HG02981 (cell line): ENCODE results near the gene ZC3H4.
"Not testable (repeated sequence)": the region's sequence is repeated elsewhere in the genome, so short reads cannot be mapped to it uniquely, and the experiment has no call there.

Experiments used
- ATAC-seq: cut with Tn5 transposase; IDR thresholded peaks from one replicate; pipeline ENCODE4 v1.9.1; 2021; ENCODE audit warnings: mild to moderate bottlenecking, moderate library complexity; ENCODE audit not compliant: unreplicated experiment

ZC3H4 gene

DNA sequence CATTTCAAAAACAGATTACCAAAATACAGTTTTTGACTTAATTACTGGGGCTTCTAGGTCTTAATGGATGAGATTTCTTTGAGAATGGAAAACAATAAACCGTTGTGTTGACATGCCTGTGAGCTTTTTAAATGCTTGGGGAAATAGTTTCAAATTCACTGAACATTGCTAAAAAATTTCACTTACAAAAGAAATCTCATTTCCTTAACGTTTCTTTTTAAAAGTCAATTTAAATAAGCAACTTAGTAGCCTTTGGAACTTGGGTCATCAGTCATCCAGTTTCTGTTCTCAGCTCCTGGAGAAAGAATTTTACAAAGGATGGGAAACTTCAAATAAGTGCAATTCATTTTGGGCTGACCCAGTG is 4.4 kb downstream of the ZC3H4 start:
- ATAC-seq: no peak

DNA sequence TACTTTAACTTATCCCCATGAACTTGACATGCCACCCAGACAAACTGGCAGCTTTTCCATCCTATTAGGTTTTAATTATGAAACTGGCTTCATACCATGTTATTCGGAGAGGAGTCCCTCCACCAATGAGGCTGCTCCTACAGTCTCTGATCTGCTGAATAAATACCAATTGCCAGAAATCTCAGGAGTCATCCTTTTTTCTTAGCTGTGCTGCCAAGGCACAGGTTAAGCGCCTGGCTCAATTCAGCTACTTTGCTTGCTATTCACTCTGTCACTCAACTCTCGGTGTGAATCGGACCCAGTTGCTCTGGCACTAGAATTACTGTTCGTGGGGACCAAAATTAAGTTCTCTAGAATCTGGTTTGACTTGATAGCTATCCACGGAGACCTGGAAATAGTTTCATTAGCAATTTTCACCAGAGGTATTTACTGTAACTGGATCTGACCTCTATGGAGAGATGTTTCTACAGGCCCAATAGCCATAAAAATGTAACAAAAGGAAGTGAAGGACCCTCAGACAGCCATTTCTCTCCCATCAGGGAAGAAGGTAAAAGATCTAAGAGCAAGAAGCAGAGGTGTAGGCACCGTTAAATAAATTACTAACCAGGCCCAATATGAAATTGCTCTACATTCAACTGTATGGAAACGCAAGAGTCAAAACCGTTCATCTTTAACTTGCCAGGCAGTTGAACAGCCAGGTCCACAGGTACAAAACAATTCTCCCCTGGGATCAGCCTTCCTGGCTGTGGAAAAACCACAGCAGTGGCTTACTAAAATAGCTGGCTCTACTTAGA is 5.4 kb downstream of the ZC3H4 start:
- no peak for ATAC-seq

DNA sequence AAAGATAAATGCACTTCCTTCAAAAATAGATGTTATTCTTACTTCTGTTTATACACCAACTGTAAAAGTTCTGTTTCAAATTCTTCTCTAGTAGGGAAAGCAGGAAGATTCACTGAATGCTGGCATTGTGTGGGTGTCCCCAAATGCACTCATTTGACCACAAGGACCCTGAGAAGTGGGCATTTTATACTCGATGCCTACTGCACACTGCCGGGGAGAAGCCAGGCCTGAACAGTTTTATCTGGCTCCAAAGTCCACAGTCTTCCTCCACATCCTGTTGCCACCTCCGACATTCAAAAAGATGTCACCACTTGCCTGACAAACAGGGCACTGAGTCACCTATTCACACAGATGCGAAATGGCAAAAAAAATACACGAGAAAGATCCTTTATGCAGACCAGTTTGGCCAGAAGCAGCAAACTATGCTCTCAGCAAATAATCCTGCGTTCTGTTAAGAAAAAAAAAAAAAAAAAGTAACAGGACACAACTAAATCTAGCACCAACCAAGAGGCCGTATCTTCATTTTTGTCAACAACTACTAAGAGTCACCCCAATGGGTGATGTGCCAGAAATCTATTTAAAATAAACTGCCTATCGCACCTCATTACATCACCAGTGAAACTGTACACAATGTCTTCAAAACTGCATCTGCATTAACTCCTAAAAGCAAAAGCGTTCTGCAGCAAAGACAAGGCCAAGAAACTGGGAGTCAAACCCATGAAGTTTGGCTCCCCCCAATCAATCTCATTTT is 6.2 kb downstream of the ZC3H4 start:
- ATAC-seq: no peak

DNA sequence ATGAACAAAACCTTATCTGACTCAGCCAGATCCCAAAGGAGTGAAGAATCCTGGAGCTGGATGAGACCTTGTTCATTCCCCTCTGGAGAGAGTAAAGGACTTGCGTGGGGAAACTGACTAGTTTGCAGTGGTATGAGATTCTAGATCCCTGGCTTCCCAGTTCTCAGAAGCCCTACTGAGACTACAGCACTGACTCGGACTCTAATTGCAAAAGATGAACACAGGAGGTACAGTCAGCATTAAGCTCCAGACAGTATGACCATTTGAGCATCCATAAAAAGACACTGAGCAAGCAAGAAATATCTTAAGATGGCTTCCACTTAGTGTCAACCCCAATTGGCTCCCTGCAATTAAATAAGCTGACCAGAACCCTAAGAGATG is 6.8 kb downstream of the ZC3H4 start:
- ATAC-seq: no peak

DNA sequence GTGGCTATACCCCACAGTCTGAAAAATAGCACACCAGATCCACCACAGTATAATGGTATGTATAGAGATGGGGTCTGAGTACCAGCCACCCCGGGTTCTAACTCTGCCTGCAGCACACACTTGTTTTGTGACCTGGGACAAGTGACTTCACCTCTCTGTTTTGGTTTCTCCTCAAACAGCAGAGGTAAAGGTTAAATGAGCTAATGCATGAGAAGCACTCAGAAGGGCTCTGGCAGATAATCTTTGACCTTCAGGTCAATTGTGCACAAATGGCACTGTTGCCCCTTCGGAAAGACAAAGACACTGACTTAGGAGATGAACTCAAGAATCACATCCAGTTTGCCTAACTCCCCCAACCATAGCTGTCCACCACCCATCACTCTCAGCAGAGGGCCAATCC is 7.7 kb downstream of the ZC3H4 start:
- no peak for ATAC-seq

DNA sequence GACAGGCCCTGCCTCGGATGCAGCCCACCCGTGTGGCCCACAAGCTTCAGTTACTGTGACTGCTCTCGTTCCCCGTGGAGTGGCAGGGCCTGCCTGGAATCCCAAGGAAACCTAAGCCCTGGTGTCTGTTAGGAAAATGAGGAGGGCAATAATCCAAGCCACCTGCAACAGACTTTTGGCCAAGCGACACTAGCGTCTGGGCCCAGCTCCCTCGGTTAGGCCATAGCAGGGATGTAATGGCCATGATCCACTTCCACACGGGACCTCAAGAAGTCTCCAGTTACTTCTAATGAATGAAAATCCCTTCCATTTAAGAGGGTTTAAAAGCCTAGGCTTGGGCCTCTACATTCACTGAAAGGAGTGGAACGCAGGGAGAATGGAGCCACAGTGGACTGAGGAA is 8.9 kb downstream of the ZC3H4 start:
- no peak for ATAC-seq

DNA sequence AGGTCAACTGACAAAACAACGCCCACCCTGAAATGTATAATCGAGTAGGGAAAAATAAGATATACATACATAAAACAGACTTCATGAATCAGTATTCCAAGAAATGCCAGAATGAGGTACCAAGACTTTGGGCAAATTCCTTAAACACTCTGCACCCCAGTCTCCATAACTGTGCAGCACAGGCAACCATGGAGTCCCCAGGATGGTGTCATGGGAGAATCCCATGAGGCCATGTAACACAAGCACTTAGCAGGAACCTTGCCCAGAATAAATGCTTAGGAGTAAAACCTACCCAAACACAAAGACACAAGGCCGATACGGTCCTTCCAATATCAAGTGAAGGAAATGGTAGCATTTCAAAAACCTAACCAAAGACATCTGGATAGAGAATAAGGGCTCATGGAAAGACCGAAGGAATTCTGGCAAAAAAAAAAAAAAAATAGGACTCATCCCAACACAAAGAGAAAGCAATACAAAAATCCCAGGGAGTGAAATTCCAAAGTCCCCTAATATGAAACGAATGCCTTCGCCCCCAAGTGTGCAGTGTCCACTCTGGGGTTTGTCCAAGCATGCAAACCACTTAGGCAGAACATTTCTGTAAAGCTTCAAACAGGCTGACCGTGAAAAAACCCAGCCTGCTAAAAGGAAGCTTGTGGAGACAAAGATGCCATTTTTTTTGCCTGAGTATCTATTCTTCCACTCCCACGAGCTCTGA is 11.1 kb downstream of the ZC3H4 start:
- no peak for ATAC-seq

DNA sequence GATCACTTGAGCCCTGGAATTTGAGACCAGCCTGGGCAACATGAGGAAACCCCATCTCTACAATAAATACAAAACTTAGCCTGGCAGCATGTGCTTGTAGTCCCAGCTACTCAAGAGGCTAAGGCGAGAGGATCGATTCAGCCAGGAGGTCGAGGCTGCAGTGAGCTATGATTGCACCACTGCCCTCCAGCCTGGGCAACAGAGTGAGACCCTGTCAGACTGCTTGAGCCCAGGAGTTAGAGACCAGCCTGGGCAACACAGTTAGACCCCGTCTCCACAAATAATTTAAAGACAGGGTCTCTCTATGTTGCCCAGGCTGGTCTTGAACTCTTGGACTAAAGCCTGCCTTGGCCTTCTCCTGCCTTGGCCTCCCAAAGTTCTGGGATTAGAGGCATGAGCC is 12.5 kb downstream of the ZC3H4 start:
- not testable (repeated sequence) for ATAC-seq

DNA sequence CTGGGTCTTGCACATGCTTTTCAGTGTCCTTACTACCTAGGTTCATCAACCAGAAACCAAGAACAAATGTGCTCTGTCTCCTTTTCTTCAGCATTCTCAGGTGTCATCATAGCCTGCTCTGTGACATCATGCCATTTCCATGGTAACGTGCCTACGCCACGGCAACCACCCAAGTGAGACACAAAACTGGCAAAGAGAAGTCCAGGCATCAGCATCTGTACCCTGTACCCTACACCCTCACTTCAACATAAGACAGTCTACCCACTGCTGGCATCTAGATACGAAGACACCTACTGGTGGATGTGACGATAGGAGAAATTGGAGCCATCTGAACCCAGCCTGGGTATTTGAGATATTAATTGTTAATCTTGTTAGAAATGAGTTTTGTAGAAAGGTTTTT is 13.3 kb downstream of the ZC3H4 start:
- ATAC-seq: no peak

DNA sequence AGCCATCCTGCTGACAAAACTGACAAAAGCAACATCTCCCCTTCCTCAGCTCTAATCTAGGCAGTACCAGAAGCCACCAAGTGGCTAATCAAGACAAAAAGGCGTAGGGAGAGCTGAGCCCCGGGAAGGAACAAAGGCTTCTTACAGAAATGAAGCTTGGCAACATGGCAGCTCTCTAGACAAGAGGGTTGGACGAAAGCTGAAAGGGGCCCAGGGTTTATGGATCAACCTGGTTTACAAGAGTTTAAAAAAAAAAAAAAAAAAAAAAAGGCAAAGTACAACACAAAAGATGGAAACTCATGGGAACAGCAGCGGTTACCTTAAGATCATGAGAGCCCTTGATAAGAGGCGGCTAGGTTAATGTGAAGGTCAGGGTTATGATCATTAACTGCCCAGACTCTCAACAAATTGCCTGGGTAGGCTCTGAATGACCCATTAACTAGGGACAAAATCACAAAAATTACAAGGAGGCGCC is 14.0 kb downstream of the ZC3H4 start:
- no peak for ATAC-seq

DNA sequence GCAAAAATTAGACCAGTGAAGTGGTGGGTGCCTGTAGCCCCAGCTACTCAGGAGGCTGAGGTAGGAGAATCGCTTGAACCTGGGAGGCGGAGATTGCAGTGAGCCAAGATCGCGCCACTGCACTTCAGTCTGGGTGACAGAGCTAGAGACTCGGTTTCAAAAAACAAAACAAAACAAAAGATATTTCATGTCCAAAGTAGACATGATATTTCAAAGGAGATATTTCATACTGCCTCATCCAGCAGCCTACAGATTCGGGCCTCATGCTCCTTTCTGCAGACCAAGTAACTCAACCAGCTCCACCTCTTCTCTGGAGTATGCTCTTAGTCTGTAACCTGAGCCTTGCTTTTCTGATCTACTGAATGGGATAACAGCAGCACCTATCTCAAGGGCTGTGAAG is 15.0 kb downstream of the ZC3H4 start:
- ATAC-seq: no peak

DNA sequence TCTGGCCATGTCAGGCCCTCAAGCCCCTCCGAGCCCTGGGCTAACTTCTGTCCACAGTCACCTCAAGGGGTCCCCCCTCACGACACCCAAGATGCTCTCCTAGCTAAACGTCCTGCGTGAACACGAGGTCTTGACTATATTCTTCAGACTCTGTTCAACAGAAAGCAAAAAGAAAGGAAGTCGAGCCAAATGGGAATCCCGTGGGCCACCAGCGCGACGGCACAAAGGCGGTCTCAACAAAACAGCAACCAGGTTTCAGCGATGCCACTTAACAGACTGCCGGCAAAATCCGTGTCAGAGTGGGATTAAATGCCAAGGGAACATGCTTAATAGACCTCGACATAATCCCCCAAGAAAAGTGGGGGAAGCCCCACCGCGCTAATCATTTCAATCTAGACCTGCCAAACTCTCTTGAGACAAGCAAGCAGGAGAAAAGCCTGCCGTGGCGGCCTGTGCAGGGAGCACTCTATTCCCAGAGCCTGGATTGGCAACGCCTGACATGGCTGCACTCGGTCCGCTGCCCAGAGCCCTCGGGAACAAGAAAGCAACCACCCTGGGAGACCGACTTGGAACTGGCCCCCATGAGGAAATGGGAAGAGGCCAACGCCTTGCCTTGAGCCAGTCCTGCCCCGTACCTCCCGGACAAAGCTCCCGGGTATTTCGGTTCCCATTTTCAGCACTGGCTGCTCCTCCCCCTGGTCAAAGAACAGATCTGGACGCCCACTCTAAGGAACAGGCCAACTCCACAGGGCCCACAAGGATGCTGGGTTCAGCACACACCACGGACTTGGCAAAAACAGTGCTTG is 16.0 kb downstream of the ZC3H4 start:
- ATAC-seq: no peak

DNA sequence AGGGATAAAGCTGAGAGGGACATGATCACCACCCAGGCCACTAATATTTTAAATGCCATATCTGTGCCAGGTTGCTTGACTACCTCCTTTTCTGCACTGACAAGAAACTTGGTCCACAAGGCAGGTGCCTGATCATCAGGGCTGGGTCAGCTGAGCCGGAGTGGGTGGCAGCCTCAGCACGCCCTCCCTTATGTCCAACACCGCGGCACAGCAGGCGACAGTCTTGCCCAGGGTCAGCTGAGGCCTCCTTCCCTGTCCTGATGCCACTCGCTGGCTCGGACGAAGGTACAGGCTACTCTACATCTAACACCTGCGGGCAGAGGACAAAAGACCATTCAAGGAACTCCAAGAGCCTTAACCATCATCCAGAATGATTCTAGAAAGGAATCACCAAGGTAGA is 16.9 kb downstream of the ZC3H4 start:
- no peak for ATAC-seq

DNA sequence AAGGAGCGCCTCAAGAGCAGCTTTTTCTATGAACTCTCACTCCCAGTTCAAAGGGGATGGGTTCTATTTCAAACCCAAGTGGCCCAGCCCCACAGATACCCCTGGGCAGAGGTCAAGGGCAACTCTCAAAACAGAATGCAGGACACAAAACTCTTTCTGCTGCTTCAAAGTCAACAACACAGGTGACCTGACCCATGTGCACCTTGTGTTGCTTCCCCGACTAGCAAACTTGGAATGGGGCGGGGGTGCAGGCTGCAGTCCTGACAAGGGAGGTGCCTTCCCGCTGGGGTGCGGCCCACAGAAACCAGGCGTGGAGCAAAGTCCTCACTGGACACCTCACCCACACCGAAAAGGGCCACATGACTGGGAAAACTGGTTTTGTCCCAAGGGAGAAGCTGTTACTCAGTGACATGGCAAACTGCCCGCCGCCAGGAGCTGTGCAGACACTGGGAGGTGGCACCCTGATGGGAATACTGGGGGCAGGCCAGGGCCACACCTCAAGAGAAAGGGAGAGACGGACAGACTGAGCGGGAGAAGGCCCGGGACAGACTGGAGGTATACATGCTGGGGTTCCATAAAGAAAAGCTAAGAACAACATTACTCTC is 17.4 kb downstream of the ZC3H4 start:
- no peak for ATAC-seq

DNA sequence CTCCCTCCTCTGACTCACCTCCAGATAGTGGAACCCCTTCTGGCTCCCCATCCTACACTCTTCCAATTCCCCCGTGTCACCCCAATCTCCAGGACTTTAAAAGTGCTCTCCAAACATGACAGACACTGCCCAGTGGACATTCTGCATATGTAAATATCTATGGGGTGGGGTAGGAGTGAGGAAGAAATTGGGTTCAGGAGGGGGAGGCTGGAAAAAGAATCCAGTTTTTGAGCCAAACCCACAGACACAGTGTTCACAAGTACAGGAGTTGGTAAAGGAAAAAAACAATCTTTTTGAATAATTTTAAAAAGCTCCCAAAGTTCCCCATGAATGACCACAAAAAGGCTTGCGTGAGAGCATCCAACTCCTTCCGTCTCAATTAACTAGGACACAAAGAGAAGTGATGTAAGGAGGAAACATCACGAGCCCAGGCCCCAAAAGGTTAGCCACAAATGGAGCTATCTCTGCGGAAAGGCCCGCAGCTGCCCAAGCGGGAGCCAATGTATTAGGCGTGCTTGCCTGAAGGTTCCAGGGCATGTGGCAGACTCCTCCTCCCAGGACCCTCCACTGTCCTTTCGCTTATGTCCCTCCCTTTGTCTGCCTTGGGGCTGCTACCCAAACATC is 18.0 kb downstream of the ZC3H4 start:
- no peak for ATAC-seq

DNA sequence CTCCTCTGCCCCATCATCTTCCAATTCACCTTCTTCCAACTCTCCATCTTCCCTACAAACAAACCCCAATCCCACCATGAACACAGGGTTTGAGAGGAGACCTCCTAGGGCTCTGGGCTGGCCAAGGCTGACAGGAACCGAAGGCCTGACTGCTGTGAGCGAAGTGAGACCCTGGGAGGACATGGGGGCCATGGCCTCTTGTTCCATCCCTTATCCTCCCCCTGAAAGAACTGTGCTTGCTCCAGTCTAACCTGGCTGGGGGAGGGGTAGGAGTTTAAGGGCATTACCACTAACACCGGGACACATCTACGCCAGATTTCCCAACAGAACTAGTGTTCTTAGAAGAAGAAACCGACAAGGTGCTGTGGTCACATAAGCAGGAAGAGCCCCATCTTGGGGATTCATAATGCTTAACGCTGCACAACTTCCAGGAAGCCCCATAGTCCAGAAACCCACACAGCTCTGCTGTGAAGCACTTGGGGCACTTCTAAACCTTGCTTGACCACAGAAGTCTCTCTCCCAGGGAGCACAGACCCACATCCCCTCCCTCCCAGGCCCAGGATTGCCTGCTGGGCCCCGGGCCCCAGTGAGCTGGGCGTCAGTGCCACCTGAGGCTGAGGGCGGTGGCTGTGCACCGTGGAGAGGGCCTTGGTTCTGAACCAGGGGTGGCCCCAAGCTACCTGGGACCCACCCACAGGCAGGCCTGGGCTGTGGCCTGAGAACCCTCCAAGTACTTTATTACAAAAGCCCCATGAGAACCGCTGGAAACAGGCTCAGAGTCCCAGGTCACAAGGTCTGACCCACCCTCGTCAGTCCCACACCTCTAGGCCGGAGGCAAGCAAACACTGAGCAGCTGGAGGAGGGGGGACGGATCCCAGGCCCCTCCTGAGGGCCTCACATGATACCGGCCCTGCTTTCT is 18.8 kb downstream of the ZC3H4 start:
- no peak for ATAC-seq

DNA sequence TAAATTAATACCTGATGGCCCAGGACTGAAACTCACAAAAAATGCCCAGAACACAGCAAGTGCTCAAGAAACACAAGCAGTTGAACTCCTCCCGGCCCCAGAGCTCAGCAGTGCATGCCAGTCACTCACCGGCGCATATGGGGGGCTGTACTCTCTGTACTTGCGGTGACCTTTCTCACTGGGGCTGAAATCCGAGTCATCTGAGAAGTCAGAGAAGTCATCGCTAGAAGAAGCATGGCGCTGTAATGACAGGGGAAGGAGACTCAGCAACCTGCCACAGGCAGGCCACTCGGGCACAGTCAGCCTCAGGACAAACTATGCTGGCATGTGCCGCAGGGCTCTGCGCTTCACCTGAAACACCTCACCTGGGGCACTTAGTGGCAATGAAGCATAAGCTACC is 19.7 kb downstream of the ZC3H4 start:
- ATAC-seq: no peak

DNA sequence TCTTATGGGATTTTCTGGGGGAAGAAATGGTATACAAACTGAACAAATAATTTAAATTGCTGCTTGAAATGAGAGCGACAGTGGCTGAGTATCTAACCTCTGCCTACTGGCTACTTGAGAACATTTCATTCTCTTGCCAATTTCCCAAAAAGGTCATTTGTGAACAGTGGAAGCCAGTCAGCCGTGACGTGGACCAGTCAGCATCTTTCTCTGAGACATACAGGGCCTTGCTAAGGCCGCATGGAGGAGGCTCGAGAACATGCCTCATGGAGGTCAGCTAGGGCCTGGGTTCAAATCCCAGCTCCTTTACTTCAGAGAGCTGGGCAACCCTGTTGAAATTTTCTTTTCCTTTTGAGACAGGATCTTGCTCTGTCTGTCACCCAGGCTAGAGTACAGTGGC is 20.3 kb downstream of the ZC3H4 start:
- ATAC-seq: no peak

DNA sequence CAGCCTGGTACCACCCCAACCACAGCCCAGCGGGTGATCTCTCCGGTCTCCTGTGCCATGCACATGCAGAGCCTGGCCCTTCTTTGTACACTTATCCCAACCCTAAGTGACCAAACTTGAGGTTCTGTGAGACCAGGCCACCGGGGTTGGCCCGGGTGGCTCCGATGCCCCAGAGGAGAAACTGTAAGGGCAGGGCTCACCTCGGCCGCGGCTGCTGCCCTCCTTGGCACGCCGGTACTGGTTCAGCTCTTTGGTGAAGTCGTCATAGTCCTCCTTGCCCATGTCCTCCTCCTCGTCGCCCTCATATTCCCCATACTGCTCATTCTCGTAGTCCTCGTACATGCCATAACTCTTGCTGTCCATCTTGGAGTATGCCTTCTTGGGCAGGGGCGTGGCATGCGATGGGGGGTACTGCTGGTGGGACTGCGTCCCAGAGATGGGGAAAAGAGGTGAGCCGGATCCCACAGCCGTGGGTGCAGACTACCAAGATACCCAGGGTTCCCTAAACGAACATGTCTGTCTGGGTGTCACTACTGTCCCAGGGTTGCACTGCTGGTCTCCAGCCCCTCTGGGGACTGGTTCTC is 23.7 kb downstream of the ZC3H4 start:
- no peak for ATAC-seq
